GM12892 (cell line): ENCODE data around the gene EFNA3.

Source experiments
- POLR2A ChIP-seq: IDR thresholded peaks from 2 replicates; pipeline ENCODE4 v1.6.1; 2011; ENCODE audit warnings: low read depth, low read length, control low read depth
- POLR2AphosphoS5 ChIP-seq: IDR thresholded peaks from 2 replicates; pipeline ENCODE4 v1.6.1; 2011; ENCODE audit warnings: low read depth, low read length, control low read depth
- TAF1 ChIP-seq: IDR thresholded peaks from 2 replicates; pipeline ENCODE4 v1.6.1; 2011; ENCODE audit warnings: low read depth, mild to moderate bottlenecking, control low read depth, low read length, borderline replicate concordance

GRCh38 chr1:155122308-155122707 lies 43.7 kb downstream of the EFNA3 start:
- TF ChIP-seq POLR2A (no peak), POLR2AphosphoS5 (no peak), TAF1 (no peak)
